Activated CD8-positive, alpha-beta memory T cell treated with anti-CD3 and anti-CD28 coated beads, Interleukin-2, amount 50 U/mL, for 24 hours (primary cell): Measurements from ENCODE around the gene OR10H5.

Experiments used
- DNase-seq: peaks from one replicate; pipeline ENCODE4 v3.0.0-alpha.2; 2020; ENCODE audit errors: extremely low read depth

OR10H5 gene

GRCh38 chr19:15846923-15847322 is 59.5 kb downstream of the OR10H5 start:
- no peak for DNase-seq

DNA sequence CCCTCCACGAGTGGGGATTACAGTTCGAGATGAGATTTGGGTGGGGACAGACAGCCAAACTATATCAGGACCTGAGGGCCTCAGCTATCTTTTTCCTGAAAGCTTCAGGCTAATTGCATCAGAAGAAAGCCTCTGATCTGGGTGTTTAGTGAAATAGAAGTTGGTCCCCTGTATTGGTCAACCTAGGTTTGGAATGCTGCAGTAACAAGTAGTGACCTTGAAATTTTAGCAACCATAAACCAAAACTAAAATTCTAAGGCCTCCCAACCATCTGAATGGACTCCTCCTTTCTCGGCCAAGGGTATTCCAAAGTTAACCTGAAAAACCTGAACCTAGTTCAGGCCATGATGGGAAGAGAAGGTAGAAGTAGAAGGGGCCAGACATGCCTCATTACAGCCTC is 62.9 kb downstream of the OR10H5 start:
- DNase-seq: no peak
